T-cell (primary cell): ENCODE measurements around the gene CSTF2T. TPM values are rescaled to one million over a fixed set of nuclear protein-coding genes. Genes with fewer than 3 reads are reported as not detected.
"Not testable (repeated sequence)": the region's sequence is repeated elsewhere in the genome, so short reads cannot be mapped to it uniquely, and the experiment has no call there.

Source experiments
- ATAC-seq, 4 experiments: fragments of 200-7000 bp in 3 of 4; fragments of 150-1000 bp in 1 of 4; cut with Tn5 transposase; replicated peaks in 1 of 4; 1 replicate in 3 of 4; 2 replicates in 1 of 4; pipeline ENCODE4 v1.10.0; 2021; ENCODE audit warnings: moderate library complexity in 3 of 4, mild to moderate bottlenecking in 2 of 4, moderate number of reproducible peaks in 1 of 4
- CTCF ChIA-PET, 2 donors: fragments of 300-600 bp; sonication (Branson Sonifier 250); formaldehyde crosslinking; loops; one replicate each; lab custom pipeline; 2022; ENCODE audit warnings: antibody characterized with exemption in 2 of 2; lab: Charles Lee
- POLR2A ChIA-PET, 2 donors: fragments of 300-600 bp; sonication (Branson Sonifier 250); formaldehyde crosslinking; loops; one replicate each; lab custom pipeline; 2022; ENCODE audit warnings: antibody characterized with exemption in 2 of 2; lab: Charles Lee
- DNase-seq, 35 experiments: peaks; one replicate each; pipeline versions ENCODE4 v3.0.0 to v3.0.0-alpha.2; 2013 to 2023
- H3K27ac ChIP-seq: one replicate; pipeline ENCODE4 v1.5.1; 2013; ENCODE audit warnings: low read length
- H3K27me3 ChIP-seq, 2 experiments: replicated peaks in 1 of 2; 1 replicate in 1 of 2; 2 replicates in 1 of 2; pipeline versions ENCODE4 v1.6.1 to v1.7.0; 2013; ENCODE audit warnings: low read length in 1 of 2, mixed read lengths in 1 of 2; ENCODE audit not compliant: control insufficient read depth in 2 of 2, insufficient read depth in 2 of 2; ENCODE audit errors: extremely low read depth in 1 of 2
- H3K36me3 ChIP-seq, 2 donors: 1 replicate in 1 of 2; 2 replicates in 1 of 2; pipeline versions ENCODE4 v1.6.1 to v1.7.0; 2013; ENCODE audit warnings: low read length in 1 of 2; ENCODE audit not compliant: control insufficient read depth in 2 of 2, insufficient read depth in 1 of 2; ENCODE audit errors: extremely low read depth in 1 of 2
- H3K4me1 ChIP-seq, 2 experiments: 1 replicate in 1 of 2; 2 replicates in 1 of 2; pipeline versions ENCODE4 v1.6.1 to v1.7.0; 2013; ENCODE audit warnings: low read length in 2 of 2, mixed read lengths in 1 of 2; ENCODE audit not compliant: insufficient read depth in 2 of 2, control insufficient read depth in 1 of 2; ENCODE audit errors: extremely low read depth in 1 of 2
- H3K4me3 ChIP-seq, 2 donors: 1 replicate in 1 of 2; 2 replicates in 1 of 2; pipeline versions ENCODE4 v1.5.1 to v1.7.0; 2013; ENCODE audit warnings: mild to moderate bottlenecking in 2 of 2, low read length in 1 of 2, moderate library complexity in 1 of 2; ENCODE audit not compliant: control insufficient read depth in 1 of 2; ENCODE audit errors: extremely low read depth in 1 of 2
- H3K9me3 ChIP-seq: 2 replicates; pipeline ENCODE4 v1.7.0; 2013
- H3K27ac Mint-ChIP-seq, 2 donors: one replicate each; pipeline ENCODE4 v1.8.0; 2020 to 2021; ENCODE audit warnings: mild to moderate bottlenecking in 2 of 2, mixed read lengths in 2 of 2
- H3K27me3 Mint-ChIP-seq, 2 donors: one replicate each; pipeline ENCODE4 v1.8.0; 2021 to 2022; ENCODE audit warnings: mixed read lengths in 2 of 2
- H3K36me3 Mint-ChIP-seq: one replicate; pipeline ENCODE4 v1.8.0; 2021; ENCODE audit warnings: mixed read lengths
- H3K4me1 Mint-ChIP-seq, 3 donors: one replicate each; pipeline ENCODE4 v1.8.0; 2020 to 2022; ENCODE audit warnings: mixed read lengths in 3 of 3, mild to moderate bottlenecking in 1 of 3
- H3K4me3 Mint-ChIP-seq, 3 donors: one replicate each; pipeline ENCODE4 v1.8.0; 2020 to 2022; ENCODE audit warnings: mild to moderate bottlenecking in 3 of 3, mixed read lengths in 3 of 3, moderate library complexity in 3 of 3
- H3K9me3 Mint-ChIP-seq, 3 donors: one replicate each; pipeline ENCODE4 v1.8.0; 2020 to 2022; ENCODE audit warnings: mixed read lengths in 3 of 3
- WGBS: methylation state at CpG from one replicate; pipeline ENCODE4 v1.1.5; 2013; ENCODE audit warnings: missing lambda C conversion rate; ENCODE audit not compliant: insufficient coverage; 5-methylcytosine and 5-hydroxymethylcytosine counted together
- total RNA-seq, 35 experiments: library from RNA in 6 of 35; stranded (reverse) in 6 of 35; fragments of 120-200 nt in 1 of 35; gene quantifications; one replicate each; pipeline versions ENCODE4 v1.2.1 to v1.2.4 and lab custom pipeline; 2013 to 2026

CSTF2T gene
- total RNA-seq, 5 donors from 2014 or later (not counting 1 experiment from before 2014, with no cell fraction given), result 22.3 to 35.0 (median 30.0) TPM

- H3K36me3 ChIP-seq, result peaks cover 0 to 3% of the 10 kb centered on the region in 2 donors
- peaks cover 0 to 2% of the 10 kb centered on the region in 2 experiments for H3K4me1 ChIP-seq
- peaks cover 16 to 21% (median 19%) of the 10 kb centered on the region in 3 donors for H3K4me1 Mint-ChIP-seq
- DNase-seq (no peak), ATAC-seq (no peak)
- H3K27me3 ChIP-seq, result no peaks in the 10 kb centered on the region
- H3K27me3 Mint-ChIP-seq, result peaks cover 0 to 3% of the 10 kb centered on the region in 2 donors
- H3K4me3 Mint-ChIP-seq, result no peak overlapping the region
- H3K36me3 Mint-ChIP-seq, result peaks cover 3% of the 10 kb centered on the region
- no peaks in the 10 kb centered on the region for H3K9me3 ChIP-seq
- H3K27ac Mint-ChIP-seq, result no peak overlapping the region
- H3K27ac ChIP-seq, result no peak overlapping the region
- 90% methylated on average over 2 of the region's 4 CpGs for WGBS
- no peaks in the 10 kb centered on the region for H3K9me3 Mint-ChIP-seq
- no peak overlapping the region for H3K4me3 ChIP-seq
- POLR2A ChIA-PET, result no interaction called here
- CTCF ChIA-PET, result interaction anchor here in 1 of 2 donors (0.7 kb wide), 1 partner anchor 274 kb away, joined by 6 read pairs; no protein-coding TSS in a partner anchor
Observed at GRCh38 chr10:51691135-51691534, 8.3 kb downstream of the CSTF2T start.

GRCh38 chr10:51689536-51689935, 9.9 kb downstream of the CSTF2T start:
- Mint-ChIP-seq H3K36me3 (no peaks in the 10 kb centered on the region), H3K4me1 (peaks cover 0 to 5% (median 3%) of the 10 kb centered on the region in 3 donors), H3K27me3 (peaks cover 0 to 7% of the 10 kb centered on the region in 2 donors), H3K9me3 (no peaks in the 10 kb centered on the region), H3K4me3 (no peak overlapping the region), H3K27ac (no peak overlapping the region)
- ChIA-PET POLR2A (no interaction called here), CTCF (no interaction called here)
- no peaks in the 10 kb centered on the region for H3K36me3 ChIP-seq
- no peaks in the 10 kb centered on the region for H3K4me1 ChIP-seq
- H3K4me3 ChIP-seq, result no peak overlapping the region
- no peaks in the 10 kb centered on the region for H3K9me3 ChIP-seq
- H3K27me3 ChIP-seq, result no peaks in the 10 kb centered on the region
- no peak overlapping the region for H3K27ac ChIP-seq
- DNase-seq, result no peak
- no CpG with 5 or more reads among the region's 3 CpGs for WGBS
- no peak for ATAC-seq

GRCh38 chr10:51688826-51689225, 10.6 kb downstream of the CSTF2T start:
- H3K27me3 ChIP-seq, H3K4me1 Mint-ChIP-seq, H3K36me3 ChIP-seq, H3K4me1 ChIP-seq, H3K36me3 Mint-ChIP-seq, H3K27ac ChIP-seq, H3K4me3 Mint-ChIP-seq, H3K27ac Mint-ChIP-seq, H3K9me3 Mint-ChIP-seq, POLR2A ChIA-PET, CTCF ChIA-PET, H3K9me3 ChIP-seq, DNase-seq, H3K4me3 ChIP-seq, H3K27me3 Mint-ChIP-seq, ATAC-seq: not testable (repeated sequence)
- WGBS, result no CpG with 5 or more reads among the region's 2 CpGs

GRCh38 chr10:51687296-51687695, 12.1 kb downstream of the CSTF2T start:
- H3K27me3 ChIP-seq, result peaks cover 0 to 3% of the 10 kb centered on the region in 2 experiments
- CTCF ChIA-PET, result no interaction called here
- H3K4me3 ChIP-seq, result no peak overlapping the region
- H3K4me3 Mint-ChIP-seq, result no peak overlapping the region
- ATAC-seq, result no peak
- POLR2A ChIA-PET, result no interaction called here
- H3K36me3 Mint-ChIP-seq, result no peaks in the 10 kb centered on the region
- H3K27ac ChIP-seq, result no peak overlapping the region
- H3K27ac Mint-ChIP-seq, result no peak overlapping the region
- DNase-seq, result no peak
- no peaks in the 10 kb centered on the region for H3K4me1 ChIP-seq
- H3K9me3 ChIP-seq, result no peaks in the 10 kb centered on the region
- WGBS, result no CpG with 5 or more reads among the region's 1 CpG
- no peaks in the 10 kb centered on the region for H3K9me3 Mint-ChIP-seq
- H3K4me1 Mint-ChIP-seq, result no peaks in the 10 kb centered on the region
- no peaks in the 10 kb centered on the region for H3K36me3 ChIP-seq
- peaks cover 6 to 10% of the 10 kb centered on the region in 2 donors for H3K27me3 Mint-ChIP-seq

- H3K9me3 ChIP-seq, result no peaks in the 10 kb centered on the region
- H3K4me3 Mint-ChIP-seq, result no peak overlapping the region
- CTCF ChIA-PET, result no interaction called here
- H3K36me3 Mint-ChIP-seq, result no peaks in the 10 kb centered on the region
- POLR2A ChIA-PET, result no interaction called here
- H3K27me3 ChIP-seq, result peaks cover 0 to 3% of the 10 kb centered on the region in 2 experiments
- DNase-seq, result no peak
- WGBS, result no CpG with 5 or more reads among the region's 2 CpGs
- H3K27ac ChIP-seq, result no peak overlapping the region
- H3K27me3 Mint-ChIP-seq, result peaks cover 9 to 13% of the 10 kb centered on the region in 2 donors
- H3K9me3 Mint-ChIP-seq, result no peaks in the 10 kb centered on the region
- no peaks in the 10 kb centered on the region for H3K4me1 Mint-ChIP-seq
- H3K4me3 ChIP-seq, result no peak overlapping the region
- H3K4me1 ChIP-seq, result no peaks in the 10 kb centered on the region
- no peak for ATAC-seq
- H3K36me3 ChIP-seq, result no peaks in the 10 kb centered on the region
- H3K27ac Mint-ChIP-seq, result no peak overlapping the region
Observed at GRCh38 chr10:51685768-51686167, 13.6 kb downstream of the CSTF2T start.

GRCh38 chr10:51683031-51683691, 16.2 kb downstream of the CSTF2T start:
- no peaks in the 10 kb centered on the region for H3K9me3 Mint-ChIP-seq
- H3K4me1 ChIP-seq, result no peaks in the 10 kb centered on the region

More at GRCh38 chr10:51683031-51683691, 16.2 kb downstream of the CSTF2T start:
- peaks cover 0 to 5% of the 10 kb centered on the region in 2 experiments for H3K27me3 ChIP-seq
- Mint-ChIP-seq H3K36me3 (no peaks in the 10 kb centered on the region), H3K4me1 (no peaks in the 10 kb centered on the region), H3K27me3 (peaks cover 19 to 28% of the 10 kb centered on the region in 2 donors), H3K27ac (no peak overlapping the region), H3K4me3 (no peak overlapping the region)
- DNase-seq (no peak), ATAC-seq (no peak)
- no peak overlapping the region for H3K27ac ChIP-seq
- CTCF ChIA-PET, result no interaction called here
- H3K9me3 ChIP-seq, result no peaks in the 10 kb centered on the region
- no peaks in the 10 kb centered on the region for H3K36me3 ChIP-seq
- POLR2A ChIA-PET, result no interaction called here
- no peak overlapping the region for H3K4me3 ChIP-seq
- WGBS, result 93% methylated on average over 3 of the region's 4 CpGs
